Esophagus muscularis mucosa (tissue), 4 donors: ENCODE results near the gene WWC1.

Experiments
- EP300 ChIP-seq: sonication (generic); formaldehyde crosslinking; IDR thresholded peaks from one replicate; pipeline ENCODE4 v1.6.1; 2017; ENCODE audit warnings: antibody characterized with exemption
- POLR2A ChIP-seq: fragments of 450-650 bp; IDR thresholded peaks from one replicate; pipeline ENCODE4 v1.6.1; 2017; ENCODE audit warnings: antibody characterized with exemption, moderate library complexity, mild to moderate bottlenecking, low read depth
- TF ChIP-seq, protein P1 (sequence below), 3 experiments: fragments of 200-600 bp in 2 of 3; fragments of 450-650 bp in 1 of 3; sonication (generic) in 2 of 3; IDR thresholded peaks; one replicate each; pipeline ENCODE4 v1.5.1; 2017 to 2019; ENCODE audit warnings: antibody characterized with exemption in 3 of 3, mild to moderate bottlenecking in 2 of 3, moderate library complexity in 1 of 3

- TF ChIP-seq, protein P1, sequence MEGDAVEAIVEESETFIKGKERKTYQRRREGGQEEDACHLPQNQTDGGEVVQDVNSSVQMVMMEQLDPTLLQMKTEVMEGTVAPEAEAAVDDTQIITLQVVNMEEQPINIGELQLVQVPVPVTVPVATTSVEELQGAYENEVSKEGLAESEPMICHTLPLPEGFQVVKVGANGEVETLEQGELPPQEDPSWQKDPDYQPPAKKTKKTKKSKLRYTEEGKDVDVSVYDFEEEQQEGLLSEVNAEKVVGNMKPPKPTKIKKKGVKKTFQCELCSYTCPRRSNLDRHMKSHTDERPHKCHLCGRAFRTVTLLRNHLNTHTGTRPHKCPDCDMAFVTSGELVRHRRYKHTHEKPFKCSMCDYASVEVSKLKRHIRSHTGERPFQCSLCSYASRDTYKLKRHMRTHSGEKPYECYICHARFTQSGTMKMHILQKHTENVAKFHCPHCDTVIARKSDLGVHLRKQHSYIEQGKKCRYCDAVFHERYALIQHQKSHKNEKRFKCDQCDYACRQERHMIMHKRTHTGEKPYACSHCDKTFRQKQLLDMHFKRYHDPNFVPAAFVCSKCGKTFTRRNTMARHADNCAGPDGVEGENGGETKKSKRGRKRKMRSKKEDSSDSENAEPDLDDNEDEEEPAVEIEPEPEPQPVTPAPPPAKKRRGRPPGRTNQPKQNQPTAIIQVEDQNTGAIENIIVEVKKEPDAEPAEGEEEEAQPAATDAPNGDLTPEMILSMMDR (IDR thresholded peaks at IDR 0.05) = no peak
- no peak for TF ChIP-seq POLR2A
- no peak for TF ChIP-seq EP300
Observed at GRCh38 chr5:168502563-168503237, 211.3 kb downstream of the WWC1 start.
